Measurements from ENCODE around the gene RAB1A.

- no peak for TF ChIP-seq POLR2A (IDR thresholded peaks at IDR 0.05)
- TF ChIP-seq, protein P1, sequence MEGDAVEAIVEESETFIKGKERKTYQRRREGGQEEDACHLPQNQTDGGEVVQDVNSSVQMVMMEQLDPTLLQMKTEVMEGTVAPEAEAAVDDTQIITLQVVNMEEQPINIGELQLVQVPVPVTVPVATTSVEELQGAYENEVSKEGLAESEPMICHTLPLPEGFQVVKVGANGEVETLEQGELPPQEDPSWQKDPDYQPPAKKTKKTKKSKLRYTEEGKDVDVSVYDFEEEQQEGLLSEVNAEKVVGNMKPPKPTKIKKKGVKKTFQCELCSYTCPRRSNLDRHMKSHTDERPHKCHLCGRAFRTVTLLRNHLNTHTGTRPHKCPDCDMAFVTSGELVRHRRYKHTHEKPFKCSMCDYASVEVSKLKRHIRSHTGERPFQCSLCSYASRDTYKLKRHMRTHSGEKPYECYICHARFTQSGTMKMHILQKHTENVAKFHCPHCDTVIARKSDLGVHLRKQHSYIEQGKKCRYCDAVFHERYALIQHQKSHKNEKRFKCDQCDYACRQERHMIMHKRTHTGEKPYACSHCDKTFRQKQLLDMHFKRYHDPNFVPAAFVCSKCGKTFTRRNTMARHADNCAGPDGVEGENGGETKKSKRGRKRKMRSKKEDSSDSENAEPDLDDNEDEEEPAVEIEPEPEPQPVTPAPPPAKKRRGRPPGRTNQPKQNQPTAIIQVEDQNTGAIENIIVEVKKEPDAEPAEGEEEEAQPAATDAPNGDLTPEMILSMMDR (IDR thresholded peaks at IDR 0.05) = peak; percentile 95 to 98 (median 96)
Measured at GRCh38 chr2:65040400-65041261, 89.3 kb downstream of the RAB1A start.
